Spleen (tissue), 11 donors: ENCODE data around the gene TRABD2B. TPM values are rescaled to one million over a fixed set of nuclear protein-coding genes. Genes with fewer than 3 reads are reported as not detected.

Experiments used
- DNase-seq: peaks from one replicate; pipeline ENCODE4 v3.0.0-alpha.2; 2020
- H3K27ac ChIP-seq, 8 donors: fragments of 200-600 bp; sonication (generic) in 7 of 8; 1 replicate in 4 of 8; 2 replicates in 4 of 8; pipeline versions ENCODE4 v1.5.0 to v1.8.0; 2016 to 2021; ENCODE audit warnings: inconsistent platforms in 4 of 8, mild to moderate bottlenecking in 4 of 8, moderate library complexity in 1 of 8
- H3K27me3 ChIP-seq, 7 donors: fragments of 200-600 bp; sonication (generic) in 6 of 7; replicated peaks in 1 of 7; 1 replicate in 4 of 7; 2 replicates in 3 of 7; pipeline versions ENCODE4 v1.5.0 to v1.8.0; 2016 to 2021; ENCODE audit warnings: inconsistent platforms in 3 of 7, mild to moderate bottlenecking in 1 of 7
- H3K36me3 ChIP-seq, 6 donors: fragments of 200-600 bp; sonication (generic) in 5 of 6; 1 replicate in 4 of 6; 2 replicates in 2 of 6; pipeline versions ENCODE4 v1.5.0 to v1.8.0; 2016 to 2021; ENCODE audit warnings: inconsistent platforms in 2 of 6
- H3K4me1 ChIP-seq, 6 donors: fragments of 200-600 bp; sonication (generic) in 5 of 6; 1 replicate in 3 of 6; 2 replicates in 3 of 6; pipeline versions ENCODE4 v1.5.0 to v1.8.0; 2016 to 2021; ENCODE audit warnings: inconsistent platforms in 3 of 6
- H3K4me3 ChIP-seq, 8 donors: fragments of 200-600 bp; sonication (generic) in 7 of 8; 1 replicate in 4 of 8; 2 replicates in 4 of 8; pipeline versions ENCODE4 v1.5.0 to v1.8.0; 2016 to 2021; ENCODE audit warnings: inconsistent platforms in 4 of 8, mild to moderate bottlenecking in 4 of 8, moderate library complexity in 2 of 8
- H3K9me3 ChIP-seq, 8 donors: fragments of 200-600 bp; sonication (generic) in 7 of 8; 1 replicate in 4 of 8; 2 replicates in 4 of 8; pipeline versions ENCODE4 v1.5.0 to v1.8.0; 2016 to 2021; ENCODE audit warnings: inconsistent platforms in 4 of 8
- CTCF ChIP-seq, 11 experiments: fragments of 200-600 bp in 7 of 11; fragments of 450-650 bp in 4 of 11; sonication (generic) in 4 of 11; IDR thresholded peaks in 8 of 11; conservative IDR thresholded peaks in 3 of 11; 1 replicate in 7 of 11; 2 replicates in 4 of 11; pipeline versions ENCODE4 v1.4.0 to v1.8.0; 2016 to 2021; ENCODE audit warnings: antibody characterized with exemption in 11 of 11, inconsistent platforms in 4 of 11, mild to moderate bottlenecking in 1 of 11
- POLR2A ChIP-seq, 3 donors: fragments of 450-650 bp; IDR thresholded peaks; one replicate each; pipeline ENCODE4 v1.5.1; 2017; ENCODE audit warnings: antibody characterized with exemption in 3 of 3, mild to moderate bottlenecking in 1 of 3
- POLR2AphosphoS5 ChIP-seq, 3 donors: sonication (generic); formaldehyde crosslinking; IDR thresholded peaks; one replicate each; pipeline ENCODE4 v1.5.1; 2017; ENCODE audit warnings: antibody characterized with exemption in 3 of 3
- WGBS, 5 donors: extraction: QIAGEN DNeasy Blood & Tissue Kit in 3 of 5; methylation state at CpG; one replicate each; pipeline versions ENCODE4 v1.1.5 to v1.1.7; 2013 to 2018; 5-methylcytosine and 5-hydroxymethylcytosine counted together
- intact Hi-C: fragments of 100-400 bp; cut with DNase I; formaldehyde crosslinking; loops from one replicate; pipeline ENCODE4 v1.15.0; 2023; ENCODE audit warnings: low total_unique reads
- polyA plus RNA-seq, 3 donors: library from polyadenylated mRNA; stranded (reverse); fragments of 200-250 nt; gene quantifications; one replicate each; pipeline ENCODE4 v1.2.1, GENCODE V29; 2013
- total RNA-seq, 7 donors: library from RNA; depleted of rRNA in 3 of 7; stranded (reverse); fragments of >200 nt in 3 of 7; fragmentation: NEBNext Ultra II Directional in 4 of 7; extraction: Animal tissue kit (Norgen Biotek cat#: 25700) in 4 of 7; gene quantifications; one replicate each; pipeline versions ENCODE4 v1.1.0 to v1.2.1, GENCODE V29; 2016 to 2021
- donor health status: healthy with polysubstance abuse.
- donor health status: DM: no; HTN: no; CAD: no; lungs with moderate emphysema.
- donor health status: DM: no; HTN: no; CAD: no.
- donor health status: Bipolar disorder and iron deficiency.
- donor health status: healthy.
- donor health status: DM: no; HTN: no; CAD: no.
- donor health status: DM: yes; HTN: yes; CAD: no.

TRABD2B gene
- total and polyA plus RNA-seq, 10 donors, result 0.11 to 3.5 (median 0.64) TPM

GRCh38 chr1:47776667-47777131 lies 220.5 kb downstream of the TRABD2B start:
- no peaks in the 10 kb centered on the region for H3K36me3 ChIP-seq
- no peak overlapping the region for H3K4me3 ChIP-seq
- WGBS, 5 donors, result 58 to 76% (median 72%) methylated on average over 8 to 9 of the region's 9 CpGs
- intact Hi-C loops, result no loop called here
- no peaks in the 10 kb centered on the region for H3K9me3 ChIP-seq
- H3K27ac ChIP-seq, result no peak overlapping the region
- TF ChIP-seq CTCF (IDR thresholded peaks at IDR 0.05 in 8 of 11, conservative IDR thresholded peaks at IDR 0.05 in 3 of 11) (no peak), POLR2AphosphoS5 (IDR thresholded peaks at IDR 0.05) (no peak), POLR2A (IDR thresholded peaks at IDR 0.05) (no peak)
- H3K4me1 ChIP-seq, result no peaks in the 10 kb centered on the region
- DNase-seq, result no peak
- H3K27me3 ChIP-seq, result peaks cover 0 to 25% (median 0%) of the 10 kb centered on the region in 7 donors

GRCh38 chr1:47774986-47775834 lies 222.0 kb downstream of the TRABD2B start:
- WGBS, 5 donors, result 81 to 88% (median 85%) methylated on average over 16 to 24 of the region's 24 CpGs
- Histone ChIP-seq H3K4me1 (no peaks in the 10 kb centered on the region), H3K27ac (no peak overlapping the region), H3K9me3 (no peaks in the 10 kb centered on the region), H3K4me3 (no peak overlapping the region), H3K36me3 (no peaks in the 10 kb centered on the region), H3K27me3 (peaks cover 0 to 29% (median 0%) of the 10 kb centered on the region in 7 donors)
- TF ChIP-seq POLR2A (IDR thresholded peaks at IDR 0.05) (no peak), CTCF (IDR thresholded peaks at IDR 0.05 in 8 of 11, conservative IDR thresholded peaks at IDR 0.05 in 3 of 11) (no peak), POLR2AphosphoS5 (IDR thresholded peaks at IDR 0.05) (no peak)
- DNase-seq, result no peak
- intact Hi-C loops, result no loop called here

GRCh38 chr1:47772960-47773682 lies 224.1 kb downstream of the TRABD2B start:
- peaks cover 0 to 27% (median 0%) of the 10 kb centered on the region in 7 donors for H3K27me3 ChIP-seq
- no peaks in the 10 kb centered on the region for H3K36me3 ChIP-seq
- no peak for DNase-seq
- no peak overlapping the region for H3K27ac ChIP-seq
- no peaks in the 10 kb centered on the region for H3K9me3 ChIP-seq
- intact Hi-C loops, result no loop called here
- no peak for TF ChIP-seq POLR2AphosphoS5 (IDR thresholded peaks at IDR 0.05)
- TF ChIP-seq CTCF (IDR thresholded peaks at IDR 0.05 in 8 of 11, conservative IDR thresholded peaks at IDR 0.05 in 3 of 11), result no peak
- no peak for TF ChIP-seq POLR2A (IDR thresholded peaks at IDR 0.05)
- H3K4me3 ChIP-seq, result no peak overlapping the region
- no peaks in the 10 kb centered on the region for H3K4me1 ChIP-seq
- 68 to 91% (median 88%) methylated on average over 9 to 11 of the region's 11 CpGs for WGBS, 5 donors

- TF ChIP-seq POLR2A (IDR thresholded peaks at IDR 0.05), result no peak
- TF ChIP-seq CTCF (IDR thresholded peaks at IDR 0.05 in 8 of 11, conservative IDR thresholded peaks at IDR 0.05 in 3 of 11), result no peak
- no peak for TF ChIP-seq POLR2AphosphoS5 (IDR thresholded peaks at IDR 0.05)
- H3K4me3 ChIP-seq, result no peak overlapping the region
- no peak for DNase-seq
- H3K27me3 ChIP-seq, result peaks cover 0 to 23% (median 0%) of the 10 kb centered on the region in 7 donors
- no peaks in the 10 kb centered on the region for H3K9me3 ChIP-seq
- no peak overlapping the region for H3K27ac ChIP-seq
- no peaks in the 10 kb centered on the region for H3K4me1 ChIP-seq
- intact Hi-C loops, result no loop called here
- 86 to 93% (median 89%) methylated on average over 11 of the region's 11 CpGs for WGBS, 5 donors
- H3K36me3 ChIP-seq, result no peaks in the 10 kb centered on the region
These were observed 224.9 kb downstream of the TRABD2B start for GRCh38 chr1:47772281-47772680.
